Right renal pelvis (tissue), 4 donors: ENCODE measurements around the gene RETREG1. TPM values are rescaled to one million over a fixed set of nuclear protein-coding genes. Genes with fewer than 3 reads are reported as not detected.
"Not testable (repeated sequence)": the region's sequence is repeated elsewhere in the genome, so short reads cannot be mapped to it uniquely, and the experiment has no call there.

Experiments
- DNase-seq, 4 donors: peaks; one replicate each; pipeline ENCODE4 v3.0.0-alpha.2; 2013; ENCODE audit warnings: low read depth in 4 of 4, low spot score in 3 of 4, missing footprints in 1 of 4
- polyA plus RNA-seq, 4 donors: library from polyadenylated mRNA; unstranded; fragments of 120-200 nt; gene quantifications; one replicate each; pipeline ENCODE4 v1.2.1, GENCODE V29; 2013; ENCODE audit not compliant: insufficient read length in 4 of 4

Gene RETREG1
- polyA plus RNA-seq, 4 donors = 35.4 to 48.6 (median 42.8) TPM

- DNase-seq = no peak
These were observed 57.7 kb downstream of the RETREG1 start for GRCh38 chr5:16558984-16559629.

GRCh38 chr5:16557477-16557876 is 59.3 kb downstream of the RETREG1 start:
- DNase-seq = no peak

- DNase-seq = no peak
These were observed 62.7 kb downstream of the RETREG1 start for GRCh38 chr5:16554110-16554509.

- peak; percentile 33 to 44 (median 40) for DNase-seq
These were observed 64.0 kb downstream of the RETREG1 start for GRCh38 chr5:16552666-16553343.

DNA sequence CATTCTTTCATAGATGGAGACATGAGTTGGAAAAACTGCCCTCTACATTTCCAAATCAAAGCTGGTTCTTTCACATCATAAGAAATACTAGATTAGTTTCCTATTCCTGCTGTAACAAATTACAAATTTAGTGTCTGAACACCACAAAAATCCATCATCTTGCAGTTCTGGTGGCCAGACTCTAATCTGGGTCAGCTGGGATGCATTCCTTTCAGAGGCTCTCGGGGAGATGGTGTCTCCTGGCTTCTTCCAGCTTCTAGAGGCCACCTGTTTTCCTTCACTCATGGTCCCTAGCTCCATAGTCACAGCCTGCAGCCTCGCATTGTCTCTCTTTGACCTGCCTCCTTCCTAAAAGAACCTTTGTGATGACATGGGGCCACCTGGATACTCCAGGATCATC is 65.2 kb downstream of the RETREG1 start:
- DNase-seq = no peak

DNA sequence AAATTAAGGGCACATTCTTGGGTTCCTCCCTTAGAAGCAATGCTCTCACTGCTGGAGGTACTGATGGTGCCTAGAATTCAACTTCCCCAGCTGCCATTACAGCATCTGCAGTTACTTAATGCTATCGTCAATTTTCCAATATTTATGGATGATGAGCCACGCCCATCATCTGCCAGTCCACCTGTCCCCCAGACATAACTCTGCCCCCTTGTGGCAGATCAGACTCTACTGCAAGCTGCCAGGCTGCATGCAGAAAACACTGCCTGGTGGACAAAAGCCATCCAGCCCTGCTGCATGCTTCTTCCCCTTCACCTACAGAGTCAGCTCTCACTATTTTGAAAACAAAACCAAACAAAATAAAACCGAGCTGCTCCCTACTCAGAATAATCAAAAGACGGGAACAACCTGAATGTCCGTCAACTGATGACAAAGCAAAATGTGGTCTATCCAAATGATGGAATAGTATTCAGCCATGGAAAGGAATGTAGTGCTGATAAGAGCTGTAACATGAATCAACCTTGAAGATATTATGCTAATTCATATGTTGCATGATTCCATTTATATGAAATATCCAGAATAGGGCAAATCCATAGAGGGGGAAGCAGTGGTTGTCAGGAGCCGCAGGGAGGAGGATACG is 66.4 kb downstream of the RETREG1 start:
- DNase-seq = no peak

- no peak for DNase-seq
These were observed 67.1 kb downstream of the RETREG1 start for GRCh38 chr5:16549491-16550206.

DNA sequence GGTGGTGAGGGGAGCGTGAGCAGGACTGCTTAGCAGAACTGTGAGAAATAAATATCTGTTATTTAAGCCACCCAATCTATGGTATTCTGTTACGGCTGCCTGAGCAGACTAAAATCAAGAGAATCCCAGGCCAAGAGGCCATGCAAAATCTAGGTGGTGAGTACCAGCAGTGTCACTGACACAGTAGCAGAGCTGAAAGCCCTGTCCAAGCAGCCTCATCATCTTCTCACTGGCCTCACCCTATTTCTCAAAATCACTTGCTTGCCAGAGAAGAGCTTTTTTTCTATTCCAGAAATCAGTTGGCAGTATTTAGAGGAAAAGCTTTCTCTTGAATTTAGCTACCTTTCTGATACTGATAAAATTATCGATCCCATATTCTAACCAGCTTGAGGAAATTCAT is 68.0 kb downstream of the RETREG1 start:
- no peak for DNase-seq

DNA sequence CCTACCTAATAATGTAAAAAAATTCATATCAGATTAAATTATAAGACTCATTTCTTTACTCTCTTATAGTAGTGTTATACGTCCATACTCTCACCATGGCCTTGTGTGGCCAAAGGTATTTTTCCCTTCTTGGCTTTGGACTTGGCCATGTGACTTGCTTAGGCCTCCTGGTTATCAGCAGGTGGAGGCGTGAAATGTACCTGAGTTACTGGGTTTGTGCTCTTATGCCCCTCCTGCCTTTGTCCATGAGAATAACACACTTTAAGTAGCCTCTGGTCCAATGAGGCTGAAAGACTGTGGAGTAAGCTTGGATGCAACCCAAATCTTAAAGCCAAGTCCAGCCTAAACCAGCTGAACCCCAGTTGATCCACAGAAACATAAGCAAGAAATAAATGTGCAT is 68.7 kb downstream of the RETREG1 start:
- no peak for DNase-seq

GRCh38 chr5:16547200-16547842 is 69.5 kb downstream of the RETREG1 start:
- DNase-seq = no peak

GRCh38 chr5:16546732-16547131 is 70.1 kb downstream of the RETREG1 start:
- no peak for DNase-seq

DNA sequence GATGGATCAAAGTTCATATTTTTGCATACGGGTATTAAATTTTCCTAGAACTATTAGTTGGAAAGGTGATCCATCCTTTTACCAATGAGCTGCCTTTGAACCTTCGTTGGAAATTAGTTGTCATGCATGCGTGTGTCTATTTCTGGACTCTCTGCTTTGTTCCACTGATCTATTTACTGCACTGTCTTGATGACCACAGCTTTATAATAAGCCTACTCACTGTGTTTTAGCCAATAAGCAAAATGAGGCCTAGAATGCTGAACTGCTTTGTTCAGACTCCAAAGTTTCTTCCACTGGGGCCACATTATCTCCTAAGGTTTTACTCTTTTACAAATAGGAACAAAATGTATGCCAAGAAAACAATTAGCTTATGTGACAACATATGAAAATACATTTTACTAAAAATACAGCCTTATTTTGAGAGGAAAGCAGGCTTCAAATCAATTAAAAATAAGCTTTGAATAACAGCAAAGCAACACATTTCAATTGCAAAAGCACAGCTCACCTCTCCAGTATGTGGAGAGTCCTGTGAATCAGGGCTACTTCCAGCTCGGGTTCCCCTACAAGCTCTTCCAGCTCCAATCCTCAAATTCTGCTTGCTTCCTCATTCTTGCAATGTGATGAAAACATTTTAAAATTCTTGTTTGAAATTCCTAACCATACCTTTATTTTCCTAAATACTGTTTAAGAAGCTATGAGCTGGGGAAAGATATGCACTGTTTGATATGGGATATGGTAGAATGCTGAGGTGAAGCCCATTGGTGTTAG is 72.0 kb downstream of the RETREG1 start:
- DNase-seq = no peak

- not testable (repeated sequence) for DNase-seq
These were observed 73.6 kb downstream of the RETREG1 start for GRCh38 chr5:16543206-16543605.

GRCh38 chr5:16542236-16542635 is 74.6 kb downstream of the RETREG1 start:
- DNase-seq = no peak

DNA sequence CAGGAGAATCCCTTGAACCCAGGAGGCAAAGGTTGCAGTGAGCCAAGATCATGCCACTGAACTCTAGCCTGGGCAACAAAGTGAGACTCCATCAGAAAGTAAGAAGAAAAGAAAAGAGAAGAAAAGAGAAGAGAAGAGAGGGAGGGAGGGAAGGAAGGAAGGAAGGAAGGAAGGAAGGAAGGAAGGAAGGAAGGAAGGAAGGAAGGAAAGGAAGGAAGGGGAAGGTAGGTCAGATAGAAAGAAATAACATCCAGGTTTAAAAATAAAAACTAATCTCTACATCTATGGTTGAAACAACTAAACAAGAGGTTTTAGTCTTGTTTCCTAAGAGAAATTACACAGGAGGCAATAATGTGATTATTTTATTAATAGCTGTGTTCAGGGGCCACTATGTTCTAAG is 75.2 kb downstream of the RETREG1 start:
- not testable (repeated sequence) for DNase-seq

DNA sequence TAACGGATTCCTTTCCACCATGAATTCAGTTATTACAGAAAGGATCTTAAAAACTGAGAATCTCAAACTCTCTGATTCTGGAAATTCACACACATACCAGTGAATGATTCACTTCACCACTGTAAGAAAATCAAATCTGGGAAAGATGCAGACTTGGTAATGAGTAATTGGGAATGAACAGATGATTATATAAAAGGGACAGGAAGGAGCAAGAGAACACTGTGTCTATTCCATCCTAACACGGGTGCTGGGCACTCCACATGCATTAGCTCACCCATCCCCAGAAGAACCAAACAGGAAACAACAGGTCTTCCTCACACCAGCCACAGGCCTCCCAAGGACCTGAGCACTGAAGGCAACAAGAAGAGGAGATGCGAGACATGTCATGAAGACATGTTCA is 76.4 kb downstream of the RETREG1 start:
- no peak for DNase-seq

- peak in 3 of 4 donors; percentile 10 to 36 (median 16) for DNase-seq
These were observed 77.6 kb downstream of the RETREG1 start for GRCh38 chr5:16539169-16539666.

DNA sequence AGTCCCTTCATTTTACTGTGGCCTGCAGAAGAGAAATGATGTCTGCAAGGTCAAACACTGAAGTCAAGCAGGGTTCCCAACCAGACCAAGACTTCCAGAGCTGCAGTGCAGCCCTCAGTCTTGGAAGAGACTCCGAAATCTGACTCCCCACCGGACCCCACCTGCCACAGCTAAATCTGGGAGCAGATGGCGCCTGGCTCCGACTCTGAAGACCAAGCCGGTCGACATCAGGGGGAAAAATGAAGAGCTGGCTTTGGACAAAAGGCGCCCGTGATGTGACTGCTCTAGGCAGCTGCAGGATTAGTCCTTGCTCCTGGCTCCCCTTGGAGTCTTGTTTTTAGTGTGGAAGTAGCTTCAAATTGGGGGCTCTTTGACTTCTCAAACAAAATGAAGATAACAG is 78.8 kb downstream of the RETREG1 start:
- no peak for DNase-seq

DNA sequence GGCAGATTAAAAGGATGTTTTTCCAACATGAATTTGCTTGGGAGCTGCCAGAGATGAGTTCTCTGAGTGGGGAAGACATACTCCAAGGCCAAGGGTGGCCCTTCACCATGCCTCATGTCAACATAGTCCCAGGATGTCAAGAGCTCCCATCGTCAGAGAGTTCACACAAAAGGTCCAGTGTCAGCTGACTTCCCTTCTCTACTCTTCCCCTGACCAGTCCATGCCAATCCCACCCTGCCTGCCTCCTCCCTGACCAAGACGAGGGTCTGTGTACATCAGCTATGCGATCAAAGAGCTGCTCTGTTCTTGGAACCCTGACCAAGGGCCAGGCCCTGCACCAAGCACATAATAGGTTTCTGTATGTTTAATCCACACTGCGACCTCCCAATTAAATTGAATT is 80.0 kb downstream of the RETREG1 start:
- DNase-seq = no peak

DNA sequence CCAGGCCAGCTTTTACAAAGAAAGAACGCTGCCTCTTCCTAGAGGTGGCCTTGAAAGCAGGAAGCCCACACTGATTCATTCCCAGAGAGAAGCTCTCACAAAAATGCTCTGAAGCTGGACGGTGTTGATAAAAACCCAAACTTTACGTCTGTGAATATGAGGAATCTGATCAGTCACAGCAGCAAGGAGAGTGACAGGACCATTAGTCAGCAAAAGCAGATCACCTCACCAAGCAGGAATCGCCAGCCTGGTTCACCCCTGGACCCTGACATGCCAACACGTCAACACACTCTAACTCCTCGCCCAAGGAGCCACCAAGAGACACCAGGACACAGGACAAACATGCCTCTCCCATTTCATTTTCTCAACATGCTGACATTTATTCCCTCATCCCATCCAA is 80.6 kb downstream of the RETREG1 start:
- no peak for DNase-seq
